Ovary (tissue), 3 donors: ENCODE data around the gene BTF3.

ENCODE experiments used
- EP300 ChIP-seq: sonication (generic); formaldehyde crosslinking; IDR thresholded peaks from one replicate; pipeline ENCODE4 v1.6.1; 2017; ENCODE audit warnings: antibody characterized with exemption
- TF ChIP-seq, protein P1 (sequence below), 3 donors: fragments of 450-650 bp in 2 of 3; fragments of 200-600 bp in 1 of 3; IDR thresholded peaks; one replicate each; pipeline versions ENCODE4 v1.5.1 to v1.8.0; 2016 to 2022; ENCODE audit warnings: antibody characterized with exemption in 3 of 3, mild to moderate bottlenecking in 1 of 3
- donor health status: DM: no; HTN: no; CAD: no.

DNA sequence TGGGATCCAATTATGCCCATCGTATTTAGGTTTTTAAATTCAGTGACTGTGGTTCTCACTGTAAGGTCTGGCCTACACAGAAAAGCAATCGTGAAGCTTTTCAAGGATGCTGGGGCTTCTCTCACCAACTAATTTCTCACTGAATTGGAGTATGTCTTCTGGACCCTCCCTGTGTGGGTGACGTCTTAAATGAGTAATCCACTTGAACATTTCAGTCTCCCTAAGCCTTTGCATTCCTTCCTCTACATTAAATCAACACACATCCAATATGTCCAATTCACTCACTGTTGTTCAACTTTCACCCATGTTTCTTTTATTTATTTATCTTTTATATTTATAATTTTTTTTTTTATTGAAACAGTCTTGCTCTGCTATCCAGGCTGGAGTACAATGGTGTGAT, 12.5 kb upstream of the BTF3 start:
- TF ChIP-seq EP300, result no peak
- TF ChIP-seq, protein P1, sequence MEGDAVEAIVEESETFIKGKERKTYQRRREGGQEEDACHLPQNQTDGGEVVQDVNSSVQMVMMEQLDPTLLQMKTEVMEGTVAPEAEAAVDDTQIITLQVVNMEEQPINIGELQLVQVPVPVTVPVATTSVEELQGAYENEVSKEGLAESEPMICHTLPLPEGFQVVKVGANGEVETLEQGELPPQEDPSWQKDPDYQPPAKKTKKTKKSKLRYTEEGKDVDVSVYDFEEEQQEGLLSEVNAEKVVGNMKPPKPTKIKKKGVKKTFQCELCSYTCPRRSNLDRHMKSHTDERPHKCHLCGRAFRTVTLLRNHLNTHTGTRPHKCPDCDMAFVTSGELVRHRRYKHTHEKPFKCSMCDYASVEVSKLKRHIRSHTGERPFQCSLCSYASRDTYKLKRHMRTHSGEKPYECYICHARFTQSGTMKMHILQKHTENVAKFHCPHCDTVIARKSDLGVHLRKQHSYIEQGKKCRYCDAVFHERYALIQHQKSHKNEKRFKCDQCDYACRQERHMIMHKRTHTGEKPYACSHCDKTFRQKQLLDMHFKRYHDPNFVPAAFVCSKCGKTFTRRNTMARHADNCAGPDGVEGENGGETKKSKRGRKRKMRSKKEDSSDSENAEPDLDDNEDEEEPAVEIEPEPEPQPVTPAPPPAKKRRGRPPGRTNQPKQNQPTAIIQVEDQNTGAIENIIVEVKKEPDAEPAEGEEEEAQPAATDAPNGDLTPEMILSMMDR (IDR thresholded peaks at IDR 0.05), result no peak
